Mucosa of stomach (tissue), 1 donor: ENCODE measurements around the gene NPAS3.

Experiments
- H3K27me3 ChIP-seq: one replicate; pipeline ENCODE4 v1.7.0; 2013; ENCODE audit warnings: mild to moderate bottlenecking, low read length; ENCODE audit not compliant: control insufficient read depth, insufficient read depth
- H3K36me3 ChIP-seq: one replicate; pipeline ENCODE4 v1.7.0; 2013; ENCODE audit warnings: low read length; ENCODE audit not compliant: control insufficient read depth, insufficient read depth
- H3K4me1 ChIP-seq: one replicate; pipeline ENCODE4 v1.7.0; 2013; ENCODE audit warnings: mild to moderate bottlenecking, low read length; ENCODE audit not compliant: control insufficient read depth, insufficient read depth
- H3K4me3 ChIP-seq: one replicate; pipeline ENCODE4 v1.7.0; 2013; ENCODE audit warnings: low read length
- H3K9ac ChIP-seq: one replicate; pipeline ENCODE4 v1.7.0; 2013; ENCODE audit warnings: mild to moderate bottlenecking, low read length, moderate library complexity
- H3K9me3 ChIP-seq: one replicate; pipeline ENCODE4 v1.7.0; 2013; ENCODE audit warnings: mild to moderate bottlenecking, low read length, moderate library complexity; ENCODE audit not compliant: control insufficient read depth
- donor health status: Pancreatic carcinoma.

Gene NPAS3

DNA sequence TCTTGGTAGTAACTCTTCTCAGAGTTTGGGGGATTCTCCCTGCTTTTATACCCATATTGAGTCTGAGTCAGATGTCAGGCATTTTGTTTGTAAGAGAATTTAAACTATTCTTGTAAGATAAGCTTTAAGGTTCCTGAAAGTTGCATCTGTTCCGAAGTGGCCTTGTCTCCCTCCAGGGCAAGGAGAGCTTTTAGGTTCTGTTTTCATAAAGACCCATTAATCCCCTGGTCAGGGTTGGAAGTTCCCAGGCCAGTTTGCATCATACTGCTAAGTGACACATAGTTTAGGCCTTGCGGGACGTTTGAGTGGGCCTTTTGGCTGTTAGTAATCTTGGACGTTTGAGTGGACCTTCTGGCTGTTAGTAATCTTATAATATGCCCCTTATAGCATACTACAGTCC lies 396.7 kb downstream of the NPAS3 start:
- no peak overlapping the region for H3K4me3 ChIP-seq
- H3K36me3 ChIP-seq, result no peaks in the 10 kb centered on the region
- no peaks in the 10 kb centered on the region for H3K4me1 ChIP-seq
- H3K9me3 ChIP-seq, result no peaks in the 10 kb centered on the region
- no peak overlapping the region for H3K9ac ChIP-seq
- no peaks in the 10 kb centered on the region for H3K27me3 ChIP-seq

GRCh38 chr14:33342299-33342974 lies 403.8 kb downstream of the NPAS3 start:
- no peak overlapping the region for H3K4me3 ChIP-seq
- H3K9me3 ChIP-seq, result no peaks in the 10 kb centered on the region
- no peaks in the 10 kb centered on the region for H3K4me1 ChIP-seq
- no peak overlapping the region for H3K9ac ChIP-seq
- no peaks in the 10 kb centered on the region for H3K36me3 ChIP-seq
- peaks cover 6% of the 10 kb centered on the region for H3K27me3 ChIP-seq

- Histone ChIP-seq H3K4me3 (no peak overlapping the region), H3K4me1 (no peaks in the 10 kb centered on the region), H3K27me3 (peaks cover 6% of the 10 kb centered on the region), H3K9ac (no peak overlapping the region), H3K36me3 (no peaks in the 10 kb centered on the region), H3K9me3 (no peaks in the 10 kb centered on the region)
Measured at GRCh38 chr14:33343016-33343415, 404.3 kb downstream of the NPAS3 start.

GRCh38 chr14:33347796-33348195 lies 409.1 kb downstream of the NPAS3 start:
- Histone ChIP-seq H3K27me3 (peaks cover 11% of the 10 kb centered on the region), H3K36me3 (no peaks in the 10 kb centered on the region), H3K4me3 (no peak overlapping the region), H3K9me3 (no peaks in the 10 kb centered on the region), H3K9ac (no peak overlapping the region), H3K4me1 (no peaks in the 10 kb centered on the region)

DNA sequence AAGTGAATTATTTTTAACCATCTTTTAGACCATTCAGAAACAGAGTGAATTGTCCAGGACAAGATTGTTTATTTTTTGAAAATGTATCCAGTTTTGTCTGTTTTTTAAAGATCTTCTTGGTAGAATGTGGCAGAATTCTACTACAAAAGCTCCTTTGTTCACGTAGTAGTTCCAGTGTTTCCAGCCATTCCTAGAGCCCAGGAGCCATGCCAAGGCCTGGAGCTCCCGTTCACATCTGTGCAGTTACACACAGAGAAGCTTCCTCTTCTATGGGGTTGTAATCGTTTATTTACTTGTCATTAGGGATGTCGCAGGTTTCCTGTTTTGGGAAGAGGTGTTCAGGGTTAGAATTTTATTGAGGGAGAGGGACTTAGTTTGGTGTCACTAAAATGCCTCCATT lies 409.8 kb downstream of the NPAS3 start:
- no peaks in the 10 kb centered on the region for H3K9me3 ChIP-seq
- no peak overlapping the region for H3K9ac ChIP-seq
- no peaks in the 10 kb centered on the region for H3K36me3 ChIP-seq
- H3K4me1 ChIP-seq, result no peaks in the 10 kb centered on the region
- H3K27me3 ChIP-seq, result peaks cover 11% of the 10 kb centered on the region
- no peak overlapping the region for H3K4me3 ChIP-seq

DNA sequence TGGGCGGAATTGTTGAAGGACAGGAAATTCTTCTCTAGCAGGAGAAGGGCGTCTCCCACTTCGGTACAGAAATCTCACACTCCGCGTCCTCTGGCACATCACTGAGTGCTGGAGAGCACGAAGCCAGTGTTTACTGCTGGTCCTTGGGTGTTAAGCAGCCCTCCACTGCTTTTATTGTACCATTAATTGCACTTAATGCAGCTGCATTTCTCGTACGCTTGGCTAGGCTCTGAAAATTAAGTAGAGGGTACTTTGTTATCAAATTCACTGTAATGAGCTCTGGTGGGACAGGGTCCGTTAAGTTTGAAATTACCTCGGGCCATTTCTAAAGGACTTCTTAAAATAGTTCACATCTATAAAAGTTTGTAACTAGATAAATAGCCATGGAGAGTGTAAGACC lies 411.2 kb downstream of the NPAS3 start:
- H3K4me3 ChIP-seq, result no peak overlapping the region
- no peaks in the 10 kb centered on the region for H3K4me1 ChIP-seq
- peaks cover 9% of the 10 kb centered on the region for H3K27me3 ChIP-seq
- H3K9me3 ChIP-seq, result no peaks in the 10 kb centered on the region
- no peaks in the 10 kb centered on the region for H3K36me3 ChIP-seq
- no peak overlapping the region for H3K9ac ChIP-seq

DNA sequence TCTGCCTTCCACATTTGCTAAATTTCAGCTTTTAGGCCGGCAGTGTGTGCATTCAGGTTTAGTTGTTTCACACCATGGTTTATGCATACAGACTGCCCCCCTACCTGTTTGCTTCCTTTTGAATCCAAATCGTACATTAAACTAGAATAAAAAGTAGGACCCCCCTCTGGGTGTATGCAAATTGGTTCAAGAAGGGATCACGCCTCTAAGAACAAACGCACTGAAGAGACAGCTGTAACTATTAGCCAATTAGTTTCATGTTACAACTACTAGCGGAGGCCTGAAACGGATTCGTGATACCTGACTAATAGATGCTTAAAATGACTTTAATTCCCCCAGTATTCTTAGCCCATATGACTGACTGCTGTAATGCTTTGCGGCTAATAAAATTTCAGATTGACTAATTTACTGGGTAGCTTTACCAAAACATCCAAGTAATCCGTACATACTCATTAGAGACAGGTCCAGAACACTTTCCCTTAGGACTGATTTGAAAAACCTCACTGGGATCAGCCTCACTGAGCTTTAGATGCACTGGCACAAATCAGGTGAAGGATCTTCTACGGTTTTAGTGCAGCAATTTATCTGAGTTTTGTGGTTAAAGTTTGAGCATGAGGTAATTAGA lies 411.8 kb downstream of the NPAS3 start:
- Histone ChIP-seq H3K9me3 (no peaks in the 10 kb centered on the region), H3K4me1 (no peaks in the 10 kb centered on the region), H3K9ac (no peak overlapping the region), H3K4me3 (no peak overlapping the region), H3K27me3 (peaks cover 5% of the 10 kb centered on the region), H3K36me3 (no peaks in the 10 kb centered on the region)

DNA sequence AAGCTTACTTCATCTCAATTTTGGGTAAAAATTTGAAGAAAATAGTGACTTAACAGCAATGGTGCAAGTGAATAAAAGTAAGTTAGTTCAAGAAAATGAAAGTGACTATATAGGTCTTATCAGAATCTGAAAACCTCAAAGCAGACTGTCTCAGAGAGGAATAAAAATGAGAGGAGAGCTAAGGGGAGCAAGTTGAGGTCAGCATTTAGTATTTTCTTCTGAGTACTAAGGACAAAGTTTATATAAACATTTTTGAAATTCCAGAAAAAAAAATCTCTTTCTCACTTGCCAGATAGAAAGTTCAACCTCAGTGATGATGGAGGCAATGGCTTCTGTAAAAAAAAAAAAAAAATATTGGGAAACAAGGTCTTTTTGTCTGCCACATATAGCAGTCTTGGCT lies 414.1 kb downstream of the NPAS3 start:
- Histone ChIP-seq H3K4me3 (no peak overlapping the region), H3K9me3 (no peaks in the 10 kb centered on the region), H3K4me1 (no peaks in the 10 kb centered on the region), H3K36me3 (no peaks in the 10 kb centered on the region), H3K9ac (no peak overlapping the region), H3K27me3 (peaks cover 11% of the 10 kb centered on the region)

DNA sequence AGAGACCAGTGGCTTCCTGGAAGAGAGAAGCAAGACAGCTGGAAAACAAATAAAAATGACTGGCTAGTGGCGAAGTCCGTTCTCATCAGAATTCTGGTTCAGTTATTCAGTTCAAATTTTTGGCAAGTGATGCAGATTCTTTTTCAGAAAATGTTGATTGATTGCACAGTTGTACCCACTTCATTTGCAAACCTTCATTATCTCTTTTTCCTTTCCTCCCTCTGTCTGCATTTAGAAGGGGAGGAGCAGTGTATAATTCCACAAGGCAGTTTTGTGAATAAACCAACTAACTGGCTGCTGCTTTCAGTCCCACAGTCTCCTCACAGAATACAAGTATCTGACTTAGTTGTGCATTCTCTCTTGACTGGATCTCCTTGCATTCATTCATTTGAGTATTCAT lies 417.5 kb downstream of the NPAS3 start:
- Histone ChIP-seq H3K9me3 (no peaks in the 10 kb centered on the region), H3K27me3 (peaks cover 5% of the 10 kb centered on the region), H3K4me3 (no peak overlapping the region), H3K4me1 (no peaks in the 10 kb centered on the region), H3K36me3 (no peaks in the 10 kb centered on the region), H3K9ac (no peak overlapping the region)

DNA sequence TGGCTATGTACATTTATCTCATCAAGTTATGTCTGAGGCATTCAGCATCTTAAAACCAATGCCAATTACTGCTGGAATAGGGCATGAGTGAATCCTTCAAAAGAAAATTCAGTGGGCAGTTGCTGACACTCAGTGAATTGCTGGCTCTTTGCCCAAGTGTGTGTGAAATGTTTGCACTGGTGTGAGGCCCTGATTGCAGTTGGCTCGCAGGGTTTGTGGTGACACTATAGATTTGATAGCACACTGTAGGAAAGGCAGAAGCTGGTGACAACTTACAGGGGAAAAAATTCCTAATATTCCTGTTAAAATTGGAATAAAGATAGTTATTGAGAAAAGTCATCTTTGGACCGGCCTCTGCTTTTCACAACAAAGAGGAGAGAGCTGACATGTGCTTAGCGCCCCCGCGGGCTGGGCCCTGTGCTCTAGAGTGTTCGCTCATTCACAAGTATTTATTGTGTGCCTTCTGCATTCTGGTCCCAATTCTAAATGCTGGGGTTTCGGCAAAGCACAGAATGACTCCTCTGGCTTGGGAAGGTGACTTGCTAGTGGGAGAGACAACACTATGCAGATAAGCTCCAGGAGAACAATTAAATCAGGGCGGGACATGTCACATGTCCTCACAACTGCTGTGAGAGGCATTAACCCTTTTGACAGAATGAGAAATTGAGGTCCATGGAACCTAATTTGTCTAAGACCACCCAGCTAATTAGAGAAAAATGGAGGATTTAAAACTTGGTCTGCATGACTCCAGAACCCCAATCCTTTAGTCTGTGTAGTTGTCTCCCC lies 418.7 kb downstream of the NPAS3 start:
- Histone ChIP-seq H3K4me1 (no peaks in the 10 kb centered on the region), H3K27me3 (peaks cover 5% of the 10 kb centered on the region), H3K9me3 (no peaks in the 10 kb centered on the region), H3K9ac (no peak overlapping the region), H3K4me3 (no peak overlapping the region), H3K36me3 (no peaks in the 10 kb centered on the region)

- Histone ChIP-seq H3K9me3 (no peaks in the 10 kb centered on the region), H3K4me1 (no peaks in the 10 kb centered on the region), H3K36me3 (no peaks in the 10 kb centered on the region), H3K27me3 (peaks cover 5% of the 10 kb centered on the region), H3K9ac (no peak overlapping the region), H3K4me3 (no peak overlapping the region)
Measured at GRCh38 chr14:33359288-33359881, 420.7 kb downstream of the NPAS3 start.

- Histone ChIP-seq H3K9ac (no peak overlapping the region), H3K36me3 (no peaks in the 10 kb centered on the region), H3K4me1 (no peaks in the 10 kb centered on the region), H3K4me3 (no peak overlapping the region), H3K9me3 (no peaks in the 10 kb centered on the region), H3K27me3 (no peaks in the 10 kb centered on the region)
Measured at GRCh38 chr14:33362934-33363333, 424.3 kb downstream of the NPAS3 start.
